Upper lobe of right lung (tissue), 1 donor: Measurements from ENCODE around the gene SMAGP. TPM values are rescaled to one million over a fixed set of nuclear protein-coding genes. Genes with fewer than 3 reads are reported as not detected.

ENCODE experiments used
- ATAC-seq: fragments of 200-7000 bp; cut with Tn5 transposase; one replicate; pipeline ENCODE4 v1.9.1; 2020; ENCODE audit warnings: mild to moderate bottlenecking, moderate library complexity
- DNase-seq: peaks from one replicate; pipeline ENCODE4 v3.0.0-alpha.2; 2020
- H3K27ac ChIP-seq: fragments of 200-600 bp; one replicate; pipeline ENCODE4 v1.8.0; 2022
- H3K27me3 ChIP-seq: fragments of 200-600 bp; one replicate; pipeline ENCODE4 v1.8.0; 2022; ENCODE audit warnings: mild to moderate bottlenecking
- H3K36me3 ChIP-seq: fragments of 200-600 bp; one replicate; pipeline ENCODE4 v1.8.0; 2022
- H3K4me1 ChIP-seq: fragments of 200-600 bp; one replicate; pipeline ENCODE4 v1.8.0; 2022
- H3K4me3 ChIP-seq: fragments of 200-600 bp; one replicate; pipeline ENCODE4 v1.8.0; 2022; ENCODE audit warnings: mild to moderate bottlenecking
- H3K9me3 ChIP-seq: fragments of 200-600 bp; one replicate; pipeline ENCODE4 v1.8.0; 2022
- intact Hi-C: fragments of 100-400 bp; cut with DNase I; formaldehyde crosslinking; loops from one replicate; pipeline ENCODE4 v1.11.0; 2022
- total RNA-seq: library from RNA; stranded (reverse); fragmentation: NEBNext Ultra II Directional; extraction: Animal tissue kit (Norgen Biotek cat#: 25700); gene quantifications from one replicate; pipeline ENCODE4 v1.2.1, GENCODE V29; 2021
- TF ChIP-seq, protein P1 (sequence below): fragments of 200-600 bp; IDR thresholded peaks from one replicate; pipeline ENCODE4 v1.8.0; 2022; ENCODE audit warnings: antibody characterized with exemption
- donor health status: DM: no; HTN: yes; CAD: no; lungs with severe emphysema.

The SMAGP gene
- total RNA-seq, 1 donor from 2014 or later: 34.2 TPM

DNA sequence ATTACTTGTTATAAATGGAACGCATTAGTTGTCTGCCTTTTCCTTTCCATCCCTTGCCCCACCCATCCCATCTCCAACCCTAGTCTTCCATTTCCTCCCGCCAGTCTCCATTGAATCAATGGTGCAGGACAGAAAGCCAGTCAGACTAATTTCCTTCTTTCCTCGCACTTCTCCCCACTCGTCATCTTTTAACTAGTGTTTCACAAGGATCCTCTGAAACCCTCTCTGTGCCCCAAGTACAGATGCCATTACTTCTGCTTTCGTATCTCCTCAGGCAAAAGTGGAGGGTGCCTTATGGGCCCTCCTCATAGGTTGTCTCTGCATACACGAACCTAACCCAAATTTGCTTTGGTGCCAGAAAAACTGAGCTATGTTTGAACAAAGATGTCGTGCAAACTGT, 27.3 kb downstream of the SMAGP start:
- peaks cover 59% of the 10 kb centered on the region for H3K4me1 ChIP-seq
- no peaks in the 10 kb centered on the region for H3K27me3 ChIP-seq
- ATAC-seq (no peak), DNase-seq (no peak)
- H3K4me3 ChIP-seq: no peak overlapping the region
- no peaks in the 10 kb centered on the region for H3K9me3 ChIP-seq
- peaks cover 57% of the 10 kb centered on the region for H3K36me3 ChIP-seq
- intact Hi-C loops: no loop called here
- TF ChIP-seq, protein P1, sequence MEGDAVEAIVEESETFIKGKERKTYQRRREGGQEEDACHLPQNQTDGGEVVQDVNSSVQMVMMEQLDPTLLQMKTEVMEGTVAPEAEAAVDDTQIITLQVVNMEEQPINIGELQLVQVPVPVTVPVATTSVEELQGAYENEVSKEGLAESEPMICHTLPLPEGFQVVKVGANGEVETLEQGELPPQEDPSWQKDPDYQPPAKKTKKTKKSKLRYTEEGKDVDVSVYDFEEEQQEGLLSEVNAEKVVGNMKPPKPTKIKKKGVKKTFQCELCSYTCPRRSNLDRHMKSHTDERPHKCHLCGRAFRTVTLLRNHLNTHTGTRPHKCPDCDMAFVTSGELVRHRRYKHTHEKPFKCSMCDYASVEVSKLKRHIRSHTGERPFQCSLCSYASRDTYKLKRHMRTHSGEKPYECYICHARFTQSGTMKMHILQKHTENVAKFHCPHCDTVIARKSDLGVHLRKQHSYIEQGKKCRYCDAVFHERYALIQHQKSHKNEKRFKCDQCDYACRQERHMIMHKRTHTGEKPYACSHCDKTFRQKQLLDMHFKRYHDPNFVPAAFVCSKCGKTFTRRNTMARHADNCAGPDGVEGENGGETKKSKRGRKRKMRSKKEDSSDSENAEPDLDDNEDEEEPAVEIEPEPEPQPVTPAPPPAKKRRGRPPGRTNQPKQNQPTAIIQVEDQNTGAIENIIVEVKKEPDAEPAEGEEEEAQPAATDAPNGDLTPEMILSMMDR: no peak
- H3K27ac ChIP-seq: no peak overlapping the region

GRCh38 chr12:51242120-51242519, 28.1 kb downstream of the SMAGP start:
- Histone ChIP-seq H3K27me3 (no peaks in the 10 kb centered on the region), H3K4me1 (peaks cover 51% of the 10 kb centered on the region), H3K4me3 (no peak overlapping the region), H3K9me3 (no peaks in the 10 kb centered on the region), H3K36me3 (peaks cover 57% of the 10 kb centered on the region), H3K27ac (no peak overlapping the region)
- DNase-seq (no peak), ATAC-seq (no peak)
- intact Hi-C loops: no loop called here
- TF ChIP-seq, protein P1: no peak

DNA sequence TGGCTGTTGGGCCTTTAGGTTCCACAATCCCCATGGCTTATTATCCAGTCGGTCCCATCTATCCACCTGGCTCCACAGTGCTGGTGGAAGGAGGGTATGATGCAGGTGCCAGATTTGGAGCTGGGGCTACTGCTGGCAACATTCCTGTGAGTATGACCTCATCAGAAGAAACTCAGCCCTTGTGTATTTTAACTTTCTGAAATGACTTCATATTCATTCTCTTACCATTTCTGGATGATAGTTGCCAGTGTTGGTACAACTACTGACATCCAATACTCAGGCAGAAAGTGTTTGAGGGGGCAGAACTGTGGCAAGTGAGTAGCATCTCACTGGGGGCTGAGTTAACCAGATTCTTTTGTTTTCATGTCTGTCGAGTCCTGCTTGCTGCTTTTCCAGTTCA, 29.2 kb downstream of the SMAGP start:
- ATAC-seq: no peak
- TF ChIP-seq, protein P1: no peak
- Histone ChIP-seq H3K36me3 (peaks cover 57% of the 10 kb centered on the region), H3K9me3 (no peaks in the 10 kb centered on the region), H3K27me3 (no peaks in the 10 kb centered on the region), H3K4me3 (no peak overlapping the region), H3K27ac (no peak overlapping the region), H3K4me1 (peaks cover 42% of the 10 kb centered on the region)
- DNase-seq: no peak
- intact Hi-C loops: no loop called here

DNA sequence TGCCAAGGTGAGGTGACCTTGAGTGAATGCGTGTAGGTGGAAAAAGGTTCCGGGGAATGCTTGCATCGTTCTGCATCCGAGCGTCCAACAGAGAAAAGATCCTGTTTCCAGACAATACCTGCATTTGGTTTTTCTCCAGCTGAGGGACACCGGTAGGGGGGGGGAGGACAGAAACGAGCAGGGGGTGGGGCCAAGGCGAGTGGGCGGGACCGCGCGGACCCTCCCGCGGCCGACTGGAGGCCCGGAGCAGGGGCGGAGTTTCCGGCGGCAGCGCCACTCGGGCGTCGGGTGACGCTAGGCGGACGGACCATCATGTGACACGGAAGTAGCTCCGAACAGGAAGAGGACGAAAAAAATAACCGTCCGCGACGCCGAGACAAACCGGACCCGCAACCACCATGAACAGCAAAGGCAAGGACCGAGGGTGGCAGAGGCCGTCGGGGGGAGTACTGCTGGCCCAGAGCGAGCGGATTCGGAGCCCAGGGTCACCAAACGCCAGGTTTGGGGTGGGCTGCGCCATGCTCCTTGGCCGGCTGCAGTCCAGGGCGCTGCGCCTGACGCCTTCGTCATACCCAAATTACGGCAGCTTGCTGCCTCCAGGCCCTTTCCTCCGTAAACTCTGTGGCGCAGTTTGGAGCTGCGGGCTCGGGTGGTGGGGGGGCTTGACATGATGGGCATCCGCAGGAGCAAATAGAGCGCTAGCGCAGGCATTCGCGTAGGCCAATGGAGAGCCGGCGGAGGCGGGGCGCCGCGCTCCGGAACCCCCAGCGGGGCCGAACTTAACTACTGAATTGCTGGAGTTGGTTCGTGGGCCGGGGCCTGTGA, 31.5 kb downstream of the SMAGP start, which contains the start of gene DAZAP2:
TSS of gene DAZAP2 (plus strand) at position 317 of the 825 bp plus-strand sequence. CDS start at position 399, 82 bp downstream.
- no peaks in the 10 kb centered on the region for H3K9me3 ChIP-seq
- peaks cover 38% of the 10 kb centered on the region for H3K36me3 ChIP-seq
- H3K27me3 ChIP-seq: no peaks in the 10 kb centered on the region
- TF ChIP-seq, protein P1: no peak
- H3K4me3 ChIP-seq: peak within 1 kb of the TSS; percentile 85
- peak; percentile 97 for ATAC-seq
- intact Hi-C loops: no loop called here
- DNase-seq: peak; percentile 99
- peaks cover 32% of the 10 kb centered on the region for H3K4me1 ChIP-seq
- peak within 1 kb of the TSS; percentile 100 for H3K27ac ChIP-seq

DNA sequence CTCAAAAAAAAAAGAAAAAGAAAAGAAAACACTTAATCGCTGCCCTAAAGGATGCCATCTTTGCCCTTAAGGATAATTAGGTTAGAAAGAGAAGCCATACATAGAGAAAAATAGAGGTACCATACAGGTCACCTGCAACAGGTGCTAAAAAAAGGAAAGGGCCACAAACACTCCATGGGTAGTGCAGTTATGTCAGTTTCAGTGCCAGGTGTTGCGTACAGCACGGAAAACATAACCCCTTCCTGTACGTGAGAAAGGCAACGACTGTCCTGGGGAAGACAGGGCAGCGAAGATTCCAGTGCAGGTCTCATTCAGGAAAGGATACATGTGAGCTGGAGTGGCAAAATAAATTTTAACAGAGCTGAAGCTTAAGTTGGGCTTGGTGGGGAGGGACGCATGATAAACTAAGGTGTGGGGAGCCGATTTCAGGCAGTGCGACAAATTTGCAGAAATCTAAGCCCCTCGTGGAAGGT, 32.1 kb downstream of the SMAGP start:
- H3K36me3 ChIP-seq: peaks cover 32% of the 10 kb centered on the region
- intact Hi-C loops: no loop called here
- peak overlapping the region; percentile 100 for H3K27ac ChIP-seq
- ATAC-seq: peak; percentile 21
- H3K4me3 ChIP-seq: peak overlapping the region; percentile 85
- no peaks in the 10 kb centered on the region for H3K27me3 ChIP-seq
- H3K9me3 ChIP-seq: no peaks in the 10 kb centered on the region
- peaks cover 30% of the 10 kb centered on the region for H3K4me1 ChIP-seq
- DNase-seq: no peak
- TF ChIP-seq, protein P1: no peak
